ENCODE measurements around the gene RSKR.
A peak's percentile ranks its signal among the peaks of the same experiment; 100 is the strongest.
"Not testable (repeated sequence)": the region's sequence is repeated elsewhere in the genome, so short reads cannot be mapped to it uniquely, and the experiment has no call there.

The RSKR gene

GRCh38 chr17:28624148-28624547 is 10.2 kb upstream of the RSKR start:
- DNase-seq (ENCODE audit: low read depth in 2 of 3, low spot score in 2 of 3): no peak

- DNase-seq (ENCODE audit: low read depth in 2 of 3, low spot score in 2 of 3): no peak
Measured at GRCh38 chr17:28623696-28624095, 9.7 kb upstream of the RSKR start.

- no peak for DNase-seq (ENCODE audit: low read depth in 2 of 3, low spot score in 2 of 3)
Measured at GRCh38 chr17:28622186-28622585, 8.2 kb upstream of the RSKR start.

GRCh38 chr17:28620010-28620409 is 6.0 kb upstream of the RSKR start:
- no peak for DNase-seq (ENCODE audit: low read depth in 2 of 3, low spot score in 2 of 3)

- no peak for DNase-seq (ENCODE audit: low read depth in 2 of 3, low spot score in 2 of 3)
Measured at GRCh38 chr17:28618464-28618863, 4.5 kb upstream of the RSKR start.

GRCh38 chr17:28616281-28616680 is 2.3 kb upstream of the RSKR start:
- no peak for DNase-seq (ENCODE audit: low read depth in 2 of 3, low spot score in 2 of 3)

GRCh38 chr17:28615260-28615940 is 1.4 kb upstream of the RSKR start:
- no peak for DNase-seq (ENCODE audit: low read depth in 2 of 3, low spot score in 2 of 3)

- no peak for DNase-seq (ENCODE audit: low read depth in 2 of 3, low spot score in 2 of 3)
Measured at GRCh38 chr17:28612936-28613872, 781 bp downstream of the RSKR start.

- no peak for DNase-seq (ENCODE audit: low read depth in 2 of 3, low spot score in 2 of 3)
Measured at GRCh38 chr17:28612531-28612930, 1.5 kb downstream of the RSKR start.

GRCh38 chr17:28610376-28610775 is 3.6 kb downstream of the RSKR start:
- DNase-seq (ENCODE audit: low read depth in 2 of 3, low spot score in 2 of 3): no peak

GRCh38 chr17:28604031-28604430 is 10.0 kb downstream of the RSKR start:
- not testable (repeated sequence) for DNase-seq (ENCODE audit: low read depth in 2 of 3, low spot score in 2 of 3)

GRCh38 chr17:28599311-28600184 is 14.4 kb downstream of the RSKR start:
- DNase-seq (ENCODE audit: low read depth in 2 of 3, low spot score in 2 of 3): peak in 2 of 3 experiments; percentile 18 to 29

- peak; percentile 88 to 90 (median 90) for DNase-seq (ENCODE audit: low read depth in 2 of 3, low spot score in 2 of 3)
Measured at GRCh38 chr17:28598799-28599310, 15.1 kb downstream of the RSKR start, which contains the start of gene SPAG5. Gene SPAG5 (minus strand): TSS chr17:28599025. CDS start chr17:28598946, 79 bp downstream.

- DNase-seq (ENCODE audit: low read depth in 2 of 3, low spot score in 2 of 3): no peak
Measured at GRCh38 chr17:28598389-28598788, 15.6 kb downstream of the RSKR start.

- DNase-seq (ENCODE audit: low read depth in 2 of 3, low spot score in 2 of 3): no peak
Measured at GRCh38 chr17:28597606-28598383, 16.2 kb downstream of the RSKR start.

GRCh38 chr17:28592260-28592659 is 21.7 kb downstream of the RSKR start:
- no peak for DNase-seq (ENCODE audit: low read depth in 2 of 3, low spot score in 2 of 3)

- no peak for DNase-seq (ENCODE audit: low read depth in 2 of 3, low spot score in 2 of 3)
Measured at GRCh38 chr17:28585851-28586250, 28.1 kb downstream of the RSKR start.

- DNase-seq (ENCODE audit: low read depth in 2 of 3, low spot score in 2 of 3): no peak
Measured at GRCh38 chr17:28584434-28584833, 29.6 kb downstream of the RSKR start.

- DNase-seq (ENCODE audit: low read depth in 2 of 3, low spot score in 2 of 3): no peak
Measured at GRCh38 chr17:28582513-28582912, 31.5 kb downstream of the RSKR start.

GRCh38 chr17:28580959-28581358 is 33.0 kb downstream of the RSKR start:
- no peak for DNase-seq (ENCODE audit: low read depth in 2 of 3, low spot score in 2 of 3)
